UCSD-AML1 (cell line): ENCODE data around the gene SH3BP2.

ENCODE experiments used
- DNase-seq: peaks from one replicate; lab custom pipeline; 2025; ENCODE audit not compliant: unreplicated experiment; lab: John Stamatoyannopoulos, UW

Gene SH3BP2

GRCh38 chr4:2831611-2832308 lies 38.9 kb downstream of the SH3BP2 start:
- no peak for DNase-seq

DNA sequence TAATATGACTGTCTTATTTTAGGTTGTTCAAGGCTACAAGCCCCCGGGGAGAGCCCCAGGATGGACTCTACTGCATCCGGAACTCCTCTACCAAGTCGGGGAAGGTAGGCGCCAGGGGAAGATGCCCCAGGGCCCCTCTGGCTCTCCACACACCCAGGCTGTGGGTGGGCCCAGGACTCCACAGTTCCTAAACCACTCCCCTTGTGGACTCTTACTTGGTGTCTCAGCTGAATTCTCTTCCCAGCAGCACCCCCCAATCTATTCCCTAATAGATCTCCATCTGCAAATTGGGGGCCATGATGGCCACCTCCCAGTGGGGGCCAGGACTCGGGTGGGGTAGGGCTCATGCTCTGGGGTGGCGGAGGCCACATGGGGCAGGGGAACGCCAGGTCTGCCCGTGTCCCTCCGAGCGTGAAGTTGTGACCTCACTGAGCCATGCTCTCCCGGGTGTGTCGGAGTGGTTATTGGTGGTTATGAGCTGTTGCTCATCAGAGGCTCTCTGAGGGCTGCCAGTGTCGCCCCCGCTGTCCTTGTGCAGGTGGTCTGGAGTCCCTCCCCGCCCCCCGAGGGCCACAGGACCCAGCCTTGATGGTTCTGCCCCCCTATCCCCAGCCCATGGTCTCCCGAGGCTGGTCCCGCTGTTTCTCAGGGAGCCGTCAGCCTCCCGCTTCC lies 39.6 kb downstream of the SH3BP2 start:
- no peak for DNase-seq

- DNase-seq: no peak
Measured at GRCh38 chr4:2832981-2833670, 40.2 kb downstream of the SH3BP2 start.

GRCh38 chr4:2833671-2834000 lies 40.8 kb downstream of the SH3BP2 start:
- no peak for DNase-seq

DNA sequence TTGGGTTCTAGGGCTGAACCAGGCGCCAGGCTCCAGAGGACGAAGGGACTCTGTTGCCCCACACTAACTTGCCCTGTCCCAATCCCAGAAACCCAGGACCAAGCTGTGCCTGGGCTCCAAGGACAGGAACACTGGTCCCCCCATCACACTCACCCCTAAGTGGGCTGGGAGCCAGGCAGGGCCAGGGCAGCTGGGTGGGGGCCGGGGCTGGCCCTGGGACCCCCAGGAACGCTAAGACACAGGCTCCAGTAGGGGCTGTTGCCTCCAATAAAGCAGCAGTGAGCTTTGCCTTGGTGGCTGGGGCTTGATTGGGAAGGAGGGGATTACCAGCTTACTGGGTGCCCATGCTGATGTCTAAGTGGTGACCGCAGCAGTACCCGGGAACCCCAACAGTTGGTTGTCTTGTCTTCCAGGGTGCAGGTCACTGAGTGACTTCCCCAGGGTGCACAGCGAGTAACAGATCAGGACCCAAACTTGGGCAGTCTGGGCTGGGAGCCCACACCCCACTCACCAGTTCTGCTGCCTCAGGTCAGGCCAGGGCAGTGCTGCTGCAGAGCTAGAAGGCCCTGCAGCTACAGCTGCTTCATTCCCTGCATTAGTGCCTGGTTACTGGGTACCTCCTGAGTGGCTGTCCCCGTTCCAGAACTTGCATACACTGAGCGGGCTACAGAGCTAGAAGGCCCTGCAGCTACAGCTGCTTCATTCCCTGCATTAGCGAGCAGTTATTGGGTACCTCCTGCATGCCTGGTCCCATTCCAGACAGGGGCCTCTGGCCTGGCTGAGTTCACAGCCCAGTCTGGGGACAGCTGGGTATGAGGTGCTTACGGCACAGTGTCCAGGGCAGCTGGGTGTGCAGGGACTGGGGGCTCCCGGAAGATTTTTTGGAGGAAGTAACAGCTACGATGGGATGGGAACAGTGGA lies 41.4 kb downstream of the SH3BP2 start:
- no peak for DNase-seq

DNA sequence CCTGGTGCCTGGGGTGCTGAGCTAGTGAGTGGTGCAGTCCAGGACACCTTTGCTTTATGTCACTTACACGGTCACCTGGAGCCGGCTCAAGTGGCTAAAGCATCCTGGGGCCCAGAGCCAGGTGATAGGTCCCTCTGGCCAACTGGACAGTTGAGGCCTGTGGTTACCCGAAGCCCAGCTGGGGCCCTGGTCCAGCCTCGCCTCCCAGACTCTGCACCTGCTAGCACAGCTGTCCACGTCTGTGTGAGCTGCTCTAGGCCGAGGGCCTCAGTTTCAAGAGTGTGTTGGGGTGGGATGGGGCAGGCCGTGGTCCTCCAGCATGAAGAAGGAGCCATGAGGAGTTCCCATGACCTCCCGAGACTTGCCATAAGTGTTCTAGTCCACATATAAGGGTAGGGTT lies 43.1 kb downstream of the SH3BP2 start:
- no peak for DNase-seq

GRCh38 chr4:2836391-2836859 lies 43.5 kb downstream of the SH3BP2 start:
- DNase-seq: no peak

- DNase-seq: no peak
Measured at GRCh38 chr4:2837110-2837903, 44.4 kb downstream of the SH3BP2 start.

- DNase-seq: peak; percentile 66
Measured at GRCh38 chr4:2837904-2838496, 45.1 kb downstream of the SH3BP2 start.

DNA sequence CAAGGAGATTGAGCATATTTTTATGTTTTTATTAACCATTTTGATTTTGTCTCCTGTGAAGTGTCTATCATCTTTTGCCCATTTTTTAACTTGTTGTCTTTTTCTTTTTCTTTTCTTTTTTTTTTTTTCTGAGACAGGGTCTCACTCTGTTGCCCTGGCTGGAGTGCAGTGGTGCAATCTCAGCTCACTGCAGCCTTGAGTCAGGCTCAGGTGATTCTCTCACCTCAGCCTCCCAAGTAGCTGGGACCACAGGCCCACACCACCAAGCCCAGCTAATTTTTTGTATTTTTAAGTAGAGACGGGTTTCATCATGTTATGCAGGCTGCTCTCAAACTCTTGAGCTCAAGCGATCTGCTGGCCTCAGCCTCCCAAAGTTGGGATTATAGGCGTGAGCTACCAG lies 46.2 kb downstream of the SH3BP2 start:
- no peak for DNase-seq

DNA sequence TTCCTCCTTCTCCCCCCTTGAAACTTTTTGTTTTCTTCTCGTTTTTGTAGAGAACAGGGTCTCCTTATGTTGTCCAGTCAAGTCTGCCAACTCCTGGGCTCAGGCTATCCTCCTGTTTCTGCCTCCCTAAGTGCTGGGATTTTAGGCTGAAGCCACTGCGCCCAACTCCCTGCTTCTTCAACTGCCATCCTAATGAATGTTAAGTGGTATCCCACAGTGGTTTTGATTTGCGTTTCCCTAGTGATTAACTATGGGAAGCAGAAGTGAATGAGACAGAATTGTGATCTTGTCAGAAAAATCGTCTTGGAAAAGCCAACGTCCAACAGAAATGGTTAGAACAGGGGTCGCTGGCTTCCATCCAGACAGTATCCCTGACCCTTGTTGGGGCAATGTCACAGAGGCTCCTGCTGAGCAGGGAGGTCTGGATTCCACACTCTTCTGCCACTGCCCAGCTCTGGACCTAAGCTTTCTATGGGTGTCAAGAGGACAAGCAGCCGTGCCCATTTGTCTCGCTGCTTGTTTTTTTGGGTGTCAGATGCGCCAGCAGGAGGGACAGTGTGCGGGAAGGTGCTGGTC lies 49.9 kb downstream of the SH3BP2 start:
- DNase-seq: no peak

DNA sequence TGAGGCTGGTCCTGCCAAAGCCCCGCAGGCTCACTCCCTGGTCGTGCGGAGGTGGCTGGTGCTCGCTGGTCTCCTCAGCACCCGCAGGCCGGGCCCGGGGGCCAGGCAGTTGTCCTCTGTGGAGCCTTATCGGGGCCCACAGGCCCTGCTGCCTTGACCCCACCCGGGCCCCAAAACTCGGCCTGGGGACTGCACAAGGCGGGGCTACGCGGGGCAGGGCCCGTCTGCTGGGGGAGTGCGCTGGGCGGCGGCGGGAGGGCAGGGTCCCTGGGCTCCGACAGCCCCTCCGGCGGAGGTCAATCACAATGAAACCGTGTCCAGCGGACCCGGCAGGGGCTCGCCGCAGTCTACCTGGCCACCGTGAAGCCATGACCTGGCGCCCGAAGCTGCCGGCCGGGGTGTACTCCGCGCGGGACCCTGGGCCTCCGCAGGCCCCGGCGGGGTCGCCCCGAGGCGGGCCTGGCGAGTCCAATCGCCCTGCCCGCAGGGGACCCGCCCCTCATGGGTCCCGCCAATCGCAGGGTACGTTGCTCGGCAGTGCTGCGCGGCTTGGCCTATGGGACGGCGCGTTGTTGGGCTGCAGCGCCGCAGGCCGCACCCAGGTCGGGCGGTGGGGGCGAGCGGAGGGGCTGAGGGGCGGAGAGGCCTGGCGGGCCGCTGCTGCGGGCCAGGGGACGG lies 50.5 kb downstream of the SH3BP2 start, which contains the start of gene ADD1:
Gene ADD1 (plus strand): TSS at position 582 of the 678 bp plus-strand sequence. CDS start 32,072 bp downstream, outside the sequence.
- DNase-seq: peak; percentile 97

- no peak for DNase-seq
Measured at GRCh38 chr4:2843941-2844584, 51.2 kb downstream of the SH3BP2 start.

DNA sequence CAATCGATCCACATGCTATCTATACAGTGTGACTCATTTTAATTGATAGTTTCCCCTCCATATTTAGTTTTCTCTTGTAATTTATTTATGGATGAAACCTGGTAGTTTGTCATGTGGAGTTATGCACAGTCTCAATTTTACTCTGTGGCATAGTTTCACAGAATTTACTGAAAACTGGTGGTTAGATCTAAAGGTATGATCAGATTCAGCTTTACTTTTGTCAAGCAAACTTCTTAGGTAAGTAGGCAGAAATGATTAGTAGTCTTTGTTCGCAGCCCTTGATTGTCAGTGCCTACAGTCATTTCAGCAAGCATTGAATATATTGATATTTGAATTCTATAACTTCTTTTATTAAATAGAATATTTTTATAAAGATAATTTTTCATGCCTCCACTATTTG lies 53.3 kb downstream of the SH3BP2 start:
- no peak for DNase-seq

GRCh38 chr4:2847302-2847871 lies 54.5 kb downstream of the SH3BP2 start:
- no peak for DNase-seq

DNA sequence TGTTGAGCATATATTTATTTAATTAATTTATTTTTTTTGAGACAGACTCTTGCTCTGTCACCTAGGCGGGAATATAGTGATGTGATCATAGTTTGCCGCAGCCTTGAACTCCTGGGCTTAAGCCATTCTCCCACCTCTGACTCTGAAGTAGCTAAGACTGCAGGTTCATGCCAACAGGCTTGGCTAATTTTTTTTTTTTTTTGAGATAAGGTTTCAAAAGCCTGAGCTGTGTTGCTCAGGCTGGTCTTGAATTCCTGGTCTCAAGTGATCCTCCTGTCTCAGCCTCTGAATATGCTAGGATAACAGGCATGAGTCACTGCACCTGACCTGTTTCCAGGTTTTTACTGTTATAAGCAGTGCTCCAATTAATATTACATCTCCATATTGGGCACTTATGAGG lies 55.6 kb downstream of the SH3BP2 start:
- DNase-seq: no peak

GRCh38 chr4:2849267-2850152 lies 56.6 kb downstream of the SH3BP2 start:
- no peak for DNase-seq
